Endothelial cell (in vitro differentiated cells): ENCODE measurements around the gene CTBP2. TPM values are rescaled to one million over a fixed set of nuclear protein-coding genes. Genes with fewer than 3 reads are reported as not detected.
A peak's percentile ranks its signal among the peaks of the same experiment; 100 is the strongest.

Source experiments
- DNase-seq: peaks from one replicate; pipeline ENCODE4 v3.0.0; 2021; ENCODE audit warnings: low spot score
- H3K27ac Mint-ChIP-seq: one replicate; pipeline ENCODE4 v1.8.0; 2021; ENCODE audit warnings: mixed read lengths, inconsistent platforms; ENCODE audit not compliant: unreplicated experiment
- H3K27me3 Mint-ChIP-seq: one replicate; pipeline ENCODE4 v1.8.0; 2021; ENCODE audit warnings: mild to moderate bottlenecking, moderate library complexity, mixed read lengths, inconsistent platforms; ENCODE audit not compliant: unreplicated experiment
- H3K36me3 Mint-ChIP-seq: one replicate; pipeline ENCODE4 v1.8.0; 2021; ENCODE audit warnings: mild to moderate bottlenecking, low read depth, mixed read lengths, inconsistent platforms; ENCODE audit not compliant: unreplicated experiment
- H3K4me1 Mint-ChIP-seq: one replicate; pipeline ENCODE4 v1.8.0; 2021; ENCODE audit warnings: mild to moderate bottlenecking, mixed read lengths, inconsistent platforms; ENCODE audit not compliant: unreplicated experiment
- H3K4me3 Mint-ChIP-seq: one replicate; pipeline ENCODE4 v1.8.0; 2021; ENCODE audit warnings: mild to moderate bottlenecking, mixed read lengths, inconsistent platforms; ENCODE audit not compliant: unreplicated experiment
- H3K9me3 Mint-ChIP-seq: one replicate; pipeline ENCODE4 v1.8.0; 2021; ENCODE audit warnings: mixed read lengths, inconsistent platforms; ENCODE audit not compliant: unreplicated experiment
- total RNA-seq: library from RNA; stranded (reverse); fragmentation: NEBNext Ultra II Directional; extraction: Animal tissue kit (Norgen Biotek cat#: 25700); gene quantifications from one replicate; pipeline ENCODE4 v1.2.1, GENCODE V29; 2021; ENCODE audit not compliant: unreplicated experiment
- TF ChIP-seq, protein P1 (sequence below): fragments of 200-600 bp; sonication (generic); IDR thresholded peaks from one replicate; pipeline ENCODE4 v1.5.0; 2021; ENCODE audit warnings: antibody characterized with exemption; ENCODE audit not compliant: unreplicated experiment

Gene CTBP2
- total RNA-seq, 1 donor from 2014 or later: 145 TPM

- Mint-ChIP-seq H3K4me3 (no peak overlapping the region), H3K4me1 (no peaks in the 10 kb centered on the region), H3K27me3 (peaks cover 1% of the 10 kb centered on the region), H3K36me3 (peaks cover 17% of the 10 kb centered on the region), H3K9me3 (no peaks in the 10 kb centered on the region), H3K27ac (no peak overlapping the region)
- DNase-seq: no peak
- TF ChIP-seq, protein P1, sequence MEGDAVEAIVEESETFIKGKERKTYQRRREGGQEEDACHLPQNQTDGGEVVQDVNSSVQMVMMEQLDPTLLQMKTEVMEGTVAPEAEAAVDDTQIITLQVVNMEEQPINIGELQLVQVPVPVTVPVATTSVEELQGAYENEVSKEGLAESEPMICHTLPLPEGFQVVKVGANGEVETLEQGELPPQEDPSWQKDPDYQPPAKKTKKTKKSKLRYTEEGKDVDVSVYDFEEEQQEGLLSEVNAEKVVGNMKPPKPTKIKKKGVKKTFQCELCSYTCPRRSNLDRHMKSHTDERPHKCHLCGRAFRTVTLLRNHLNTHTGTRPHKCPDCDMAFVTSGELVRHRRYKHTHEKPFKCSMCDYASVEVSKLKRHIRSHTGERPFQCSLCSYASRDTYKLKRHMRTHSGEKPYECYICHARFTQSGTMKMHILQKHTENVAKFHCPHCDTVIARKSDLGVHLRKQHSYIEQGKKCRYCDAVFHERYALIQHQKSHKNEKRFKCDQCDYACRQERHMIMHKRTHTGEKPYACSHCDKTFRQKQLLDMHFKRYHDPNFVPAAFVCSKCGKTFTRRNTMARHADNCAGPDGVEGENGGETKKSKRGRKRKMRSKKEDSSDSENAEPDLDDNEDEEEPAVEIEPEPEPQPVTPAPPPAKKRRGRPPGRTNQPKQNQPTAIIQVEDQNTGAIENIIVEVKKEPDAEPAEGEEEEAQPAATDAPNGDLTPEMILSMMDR: no peak
Observed at GRCh38 chr10:124966008-124966407, 194.4 kb downstream of the CTBP2 start.

DNA sequence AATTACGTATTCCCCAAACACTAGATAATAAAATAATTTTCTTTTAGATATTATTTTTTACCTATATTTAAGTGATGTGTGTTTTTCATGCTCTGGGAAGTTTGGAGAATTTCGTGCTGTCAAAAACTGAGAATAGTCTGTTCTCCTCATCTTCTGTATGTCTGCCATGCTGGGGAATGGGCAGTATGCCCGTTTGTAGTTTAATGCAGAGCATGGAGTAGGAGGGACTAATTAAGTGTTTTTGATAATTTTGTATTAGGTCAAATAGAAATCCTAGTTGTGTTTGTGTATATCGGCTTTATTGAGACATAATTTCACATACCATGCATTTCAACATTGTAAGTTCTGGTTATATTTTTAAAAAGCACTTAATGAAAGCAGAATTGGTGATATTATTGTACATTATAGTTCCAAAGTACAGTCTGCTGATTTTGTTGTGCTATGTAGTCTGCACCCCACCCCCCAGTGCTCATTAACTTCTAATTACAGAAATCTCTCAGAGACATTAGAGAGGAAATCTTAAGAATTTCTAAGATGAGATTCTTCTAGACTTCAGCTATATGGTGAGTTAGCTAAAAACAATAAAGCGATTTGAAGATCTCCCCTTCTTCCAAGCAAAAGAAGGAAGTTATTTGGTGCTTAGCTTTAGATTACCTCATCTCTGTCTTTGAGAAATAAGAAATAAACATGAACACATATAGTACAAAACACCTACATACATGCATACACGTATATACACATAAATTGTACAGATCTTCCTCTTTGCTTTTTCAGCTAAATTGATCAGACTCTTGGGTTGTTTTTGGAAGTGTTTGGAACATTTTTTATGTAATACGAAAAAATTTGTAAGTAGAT lies 196.3 kb downstream of the CTBP2 start:
- no peaks in the 10 kb centered on the region for H3K9me3 Mint-ChIP-seq
- TF ChIP-seq, protein P1: no peak
- no peaks in the 10 kb centered on the region for H3K4me1 Mint-ChIP-seq
- H3K4me3 Mint-ChIP-seq: no peak overlapping the region
- H3K36me3 Mint-ChIP-seq: peaks cover 17% of the 10 kb centered on the region
- no peak for DNase-seq
- peaks cover 3% of the 10 kb centered on the region for H3K27me3 Mint-ChIP-seq
- no peak overlapping the region for H3K27ac Mint-ChIP-seq

DNA sequence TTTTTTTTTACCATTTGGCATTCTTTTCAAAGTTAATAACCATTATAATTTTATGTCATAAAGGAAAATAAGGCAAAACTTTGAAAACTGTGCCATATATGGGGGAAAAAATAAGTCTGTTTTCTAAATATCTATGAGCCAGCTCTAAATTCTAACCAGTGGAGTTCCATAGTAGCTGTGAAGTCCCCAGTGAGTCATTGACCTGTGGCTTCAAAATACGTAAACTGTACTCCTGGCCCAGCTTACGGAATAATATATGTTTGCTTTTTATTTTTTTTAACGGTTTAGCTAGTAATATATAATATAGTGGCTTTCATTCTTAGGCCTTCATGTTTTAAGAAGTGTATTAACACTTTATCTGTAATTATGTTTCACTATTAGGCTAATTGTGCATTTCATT lies 197.9 kb downstream of the CTBP2 start:
- Mint-ChIP-seq H3K4me1 (peaks cover 9% of the 10 kb centered on the region), H3K27ac (no peak overlapping the region), H3K4me3 (no peak overlapping the region), H3K36me3 (peaks cover 9% of the 10 kb centered on the region), H3K27me3 (peaks cover 2% of the 10 kb centered on the region), H3K9me3 (no peaks in the 10 kb centered on the region)
- no peak for DNase-seq
- TF ChIP-seq, protein P1: no peak

- H3K9me3 Mint-ChIP-seq: no peaks in the 10 kb centered on the region
- DNase-seq: no peak
- no peak overlapping the region for H3K4me3 Mint-ChIP-seq
- H3K4me1 Mint-ChIP-seq: peaks cover 15% of the 10 kb centered on the region
- H3K36me3 Mint-ChIP-seq: peaks cover 4% of the 10 kb centered on the region
- H3K27me3 Mint-ChIP-seq: peaks cover 2% of the 10 kb centered on the region
- peak overlapping the region; percentile 12 for H3K27ac Mint-ChIP-seq
- TF ChIP-seq, protein P1: no peak
Observed at GRCh38 chr10:124961248-124961570, 199.2 kb downstream of the CTBP2 start.

DNA sequence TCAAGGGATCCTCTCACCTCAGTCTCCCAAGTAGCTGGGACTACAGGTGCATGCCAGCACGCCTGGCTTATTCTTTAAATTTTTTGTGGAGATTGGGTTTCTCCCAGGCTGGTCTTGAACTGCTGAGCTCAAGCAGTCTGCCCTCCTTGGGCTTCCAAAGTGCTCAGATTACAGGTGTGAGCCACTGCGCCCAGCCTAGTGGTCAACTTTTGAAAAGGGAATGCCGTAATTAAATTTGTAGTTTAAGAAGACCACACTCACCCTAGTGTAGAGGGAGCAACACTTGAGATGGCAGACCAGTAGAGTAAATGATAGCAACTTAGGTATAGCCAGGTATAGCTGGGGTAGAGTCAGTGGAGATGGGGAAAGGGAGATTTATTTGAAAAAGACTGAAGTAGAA lies 200.8 kb downstream of the CTBP2 start:
- Mint-ChIP-seq H3K4me3 (no peak overlapping the region), H3K27ac (no peak overlapping the region), H3K4me1 (peaks cover 15% of the 10 kb centered on the region), H3K36me3 (peaks cover 4% of the 10 kb centered on the region), H3K27me3 (peaks cover 2% of the 10 kb centered on the region), H3K9me3 (no peaks in the 10 kb centered on the region)
- TF ChIP-seq, protein P1: no peak
- no peak for DNase-seq
